GM18909 (cell line): Measurements from ENCODE around the gene GNB1.
"Not testable (repeated sequence)": the region's sequence is repeated elsewhere in the genome, so short reads cannot be mapped to it uniquely, and the experiment has no call there.

Experiments
- ATAC-seq: cut with Tn5 transposase; IDR thresholded peaks from one replicate; pipeline ENCODE4 v1.9.1; 2021; ENCODE audit warnings: mild to moderate bottlenecking; ENCODE audit not compliant: unreplicated experiment, poor library complexity

GNB1 gene

GRCh38 chr1:1890506-1891348 is at the start of gene GNB1:
Gene GNB1, minus strand, starts transcription at chr1:1891087. Its CDS starts 65,634 bp downstream, at chr1:1825453.
- peak; percentile 71 for ATAC-seq

DNA sequence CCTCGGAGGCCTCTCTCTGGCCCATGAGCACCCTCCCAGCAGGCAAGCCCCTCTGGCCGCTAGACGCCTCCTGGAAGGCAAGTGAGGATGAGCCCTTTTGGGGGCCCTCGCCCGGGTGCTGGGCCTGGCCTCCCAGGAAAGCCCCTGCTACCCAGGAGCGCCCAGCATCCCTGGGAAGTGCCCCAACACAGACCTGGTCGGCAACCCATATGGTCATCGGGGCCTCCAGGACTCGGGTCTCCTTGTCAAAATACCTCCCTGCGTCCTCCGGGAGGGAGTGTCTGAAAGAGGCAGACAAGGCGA is 49.2 kb upstream of the GNB1 start:
- ATAC-seq = no peak

- ATAC-seq = no peak
These were observed 48.6 kb upstream of the GNB1 start for GRCh38 chr1:1939296-1940122.

DNA sequence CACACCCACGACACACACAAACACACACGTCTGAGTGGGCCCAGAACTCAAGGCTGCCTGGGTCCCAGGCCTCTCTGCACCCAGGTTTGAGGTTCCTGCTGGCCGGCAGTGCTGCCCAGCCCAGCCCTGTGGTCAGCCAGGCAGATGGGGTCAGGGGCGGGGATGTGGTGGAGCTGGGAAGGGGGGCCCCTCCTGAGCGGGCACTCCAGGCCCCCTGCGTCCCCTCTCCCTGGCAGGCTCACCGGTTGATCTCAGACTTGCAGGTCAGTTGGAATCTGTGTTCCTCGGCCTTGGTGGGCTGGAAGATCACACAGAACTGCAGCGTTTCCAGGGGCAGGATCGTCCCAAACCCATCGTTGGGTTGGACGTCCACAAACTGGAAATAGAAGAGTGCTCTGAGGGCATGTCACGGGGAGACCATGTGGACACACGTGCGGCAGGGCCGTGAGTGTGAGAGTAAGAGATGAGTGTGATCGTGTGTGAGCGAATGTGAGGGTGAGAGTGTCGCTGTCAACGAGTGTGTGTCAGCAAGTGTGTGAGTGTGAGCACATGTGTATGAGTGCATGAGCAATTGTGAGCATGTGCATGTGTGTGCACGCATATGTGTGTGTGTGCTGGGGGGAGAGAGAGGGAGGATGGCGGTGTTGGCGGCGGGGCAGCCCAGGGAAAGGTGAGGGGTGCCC is 47.9 kb upstream of the GNB1 start:
- ATAC-seq = no peak

GRCh38 chr1:1938276-1938573 is 47.3 kb upstream of the GNB1 start:
- no peak for ATAC-seq

GRCh38 chr1:1937549-1938275 is 46.8 kb upstream of the GNB1 start:
- no peak for ATAC-seq

DNA sequence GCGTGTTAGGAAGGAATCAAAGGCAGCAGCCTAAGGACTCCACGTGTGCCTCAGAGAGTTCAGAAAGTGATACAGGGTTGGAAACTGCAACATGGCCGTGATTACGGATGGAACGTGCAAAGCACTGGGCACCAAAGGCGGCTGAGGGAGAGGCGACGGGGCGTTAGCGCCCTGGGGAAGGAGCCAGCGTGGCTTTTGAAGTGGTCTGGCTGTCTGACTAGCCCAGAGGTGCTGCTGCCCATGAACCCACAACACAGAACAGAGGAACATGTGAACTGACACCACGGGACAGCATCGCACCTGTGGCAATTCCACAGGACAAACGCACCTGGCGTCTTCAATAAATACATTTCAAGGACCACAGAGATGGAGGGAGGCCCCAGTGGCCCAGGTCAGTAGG is 46.2 kb upstream of the GNB1 start:
- ATAC-seq = no peak

DNA sequence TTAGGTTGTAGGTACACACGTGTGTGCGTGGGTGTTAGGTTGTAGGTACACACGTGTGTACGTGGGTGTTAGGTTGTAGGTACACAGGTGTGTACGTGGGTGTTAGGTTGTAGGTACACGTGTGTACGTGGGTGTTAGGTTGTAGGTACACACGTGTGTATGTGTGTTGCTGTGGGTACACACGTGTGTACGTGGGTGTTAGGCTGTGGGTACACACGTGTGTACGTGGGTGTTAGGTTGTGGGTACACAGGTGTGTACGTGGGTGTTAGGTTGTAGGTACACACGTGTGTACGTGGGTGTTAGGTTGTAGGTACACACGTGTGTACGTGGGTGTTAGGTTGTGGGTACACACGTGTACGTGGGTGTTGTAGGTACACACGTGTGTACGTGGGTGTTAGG is 44.0 kb upstream of the GNB1 start:
- not testable (repeated sequence) for ATAC-seq

GRCh38 chr1:1929639-1930545 is 39.0 kb upstream of the GNB1 start:
- ATAC-seq = no peak

DNA sequence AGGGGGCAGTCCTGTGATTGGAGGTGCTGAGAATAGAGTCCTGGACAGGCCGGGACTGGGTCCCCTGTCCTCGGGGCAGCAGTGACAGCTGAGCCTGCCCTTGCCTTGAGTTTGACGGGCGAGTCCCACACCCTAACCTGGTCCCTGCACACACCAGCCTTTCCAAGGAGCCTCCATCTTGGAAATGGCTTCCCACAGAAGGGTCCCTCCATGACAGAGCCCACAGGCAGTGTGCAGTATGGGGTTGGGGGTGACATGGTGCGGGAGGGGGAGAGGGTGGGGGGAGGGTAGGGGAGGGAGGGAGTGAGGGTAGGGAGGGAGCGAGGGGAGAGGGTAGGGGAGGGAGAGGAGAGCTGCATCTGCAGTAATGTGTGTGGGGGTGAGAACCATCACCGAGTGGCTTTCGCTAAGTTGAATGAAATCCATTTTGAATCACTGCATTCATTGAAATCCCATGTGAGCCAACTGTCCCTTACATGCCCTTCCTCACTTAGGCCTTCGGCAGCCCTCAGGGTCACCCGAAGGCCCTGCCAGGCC is 38.3 kb upstream of the GNB1 start:
- ATAC-seq = no peak

GRCh38 chr1:1928231-1929101 is 37.6 kb upstream of the GNB1 start:
- ATAC-seq = no peak

DNA sequence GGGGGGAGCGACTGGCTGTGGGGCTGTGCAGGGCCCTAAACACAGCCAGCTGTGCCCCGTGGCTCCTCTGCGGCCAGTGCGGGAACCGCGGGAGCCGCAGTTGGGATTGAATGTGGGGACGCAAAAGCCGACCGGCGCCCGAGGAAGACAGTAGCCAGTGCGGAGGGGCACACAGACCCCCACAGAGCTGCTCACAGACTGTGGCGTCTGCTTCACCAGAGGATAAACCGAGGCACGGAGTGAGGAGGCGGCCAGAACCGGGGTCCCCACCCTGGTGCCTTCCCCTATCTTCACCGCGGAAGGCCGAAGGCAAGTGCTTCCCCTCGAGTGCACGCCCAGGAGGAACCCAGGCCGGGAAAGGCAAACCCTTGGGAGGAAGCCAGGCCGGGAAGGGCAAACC is 36.9 kb upstream of the GNB1 start:
- no peak for ATAC-seq

DNA sequence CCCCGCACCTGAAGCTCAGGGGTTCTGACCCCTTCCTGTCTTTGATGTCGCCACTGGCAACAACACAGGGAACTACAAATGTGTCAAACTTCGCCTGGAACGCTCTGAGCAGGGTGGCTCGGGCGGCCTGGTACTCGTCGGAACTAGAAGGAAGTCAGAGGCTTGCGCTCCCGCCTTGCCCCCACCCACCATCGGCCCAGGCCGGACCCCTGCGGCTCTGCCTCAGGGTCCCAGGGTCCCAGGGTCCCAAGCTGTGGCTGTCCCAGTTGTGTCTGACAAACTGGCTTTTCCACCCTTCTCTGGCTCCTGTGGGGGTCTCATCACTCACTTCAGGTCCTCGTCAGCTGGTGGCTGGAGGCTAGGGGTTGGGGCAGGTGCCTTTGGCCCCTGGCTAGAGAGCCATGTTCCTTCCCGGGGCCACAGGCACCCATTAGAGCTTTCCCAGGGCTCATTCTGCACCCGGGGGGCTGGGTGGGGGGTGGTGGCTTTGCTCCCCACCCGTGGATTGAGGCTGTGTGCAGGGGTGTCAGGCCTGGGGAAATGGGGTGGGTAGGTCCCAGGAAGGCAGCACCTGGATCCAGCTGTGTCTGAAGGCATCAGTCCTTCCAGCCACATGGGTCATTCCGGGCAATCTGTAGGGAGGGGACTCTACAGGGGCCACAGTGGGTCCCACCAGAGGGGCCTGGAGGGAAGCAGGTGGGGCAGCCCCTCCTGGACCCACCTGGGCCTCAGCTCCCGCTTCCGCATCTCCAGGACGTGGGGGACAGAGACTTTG is 36.2 kb upstream of the GNB1 start:
- ATAC-seq = no peak

GRCh38 chr1:1926346-1926811 is 35.5 kb upstream of the GNB1 start:
- no peak for ATAC-seq

GRCh38 chr1:1925437-1926345 is 34.8 kb upstream of the GNB1 start:
- no peak for ATAC-seq

DNA sequence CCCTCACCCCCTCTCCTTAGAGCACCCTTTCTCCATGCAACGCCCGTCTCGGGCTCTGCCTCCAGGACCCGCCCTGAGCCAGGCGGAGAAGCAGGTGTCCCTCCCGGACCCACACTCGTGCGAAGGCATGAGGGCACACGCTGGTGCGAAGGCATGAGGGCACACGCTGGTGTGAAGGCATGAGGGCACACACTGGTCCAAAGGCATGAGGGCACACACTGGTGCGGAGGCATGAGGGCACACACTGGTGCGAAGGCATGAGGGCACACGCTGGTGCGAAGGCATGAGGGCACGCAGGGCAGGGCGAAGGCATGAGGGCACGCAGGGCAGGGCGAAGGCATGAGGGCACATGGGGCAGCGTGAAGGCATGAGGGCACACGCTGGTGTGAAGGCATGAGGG is 34.0 kb upstream of the GNB1 start:
- ATAC-seq = no peak

DNA sequence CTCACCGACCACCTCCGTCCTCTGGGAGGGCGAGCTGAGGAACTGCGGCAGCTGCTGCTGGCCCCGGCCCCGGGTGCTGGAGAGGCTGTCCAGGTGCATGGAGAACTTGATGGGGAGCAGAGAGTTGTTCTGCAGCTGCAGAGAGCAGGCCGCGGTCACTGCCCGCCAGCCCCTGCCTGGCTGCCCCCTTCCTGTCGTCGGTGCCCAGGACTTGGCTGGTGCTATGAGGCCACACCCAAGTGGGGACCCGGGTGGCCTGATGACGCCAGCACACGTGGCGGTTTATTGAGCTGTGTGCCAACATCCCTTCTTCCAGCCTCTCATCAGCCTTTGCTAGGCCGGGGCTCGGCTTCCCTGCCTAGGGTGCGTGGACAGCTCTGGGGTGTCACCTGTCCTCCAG is 33.5 kb upstream of the GNB1 start:
- no peak for ATAC-seq
